ENCODE data around the gene ITGAE. TPM values are rescaled to one million over a fixed set of nuclear protein-coding genes. Genes with fewer than 3 reads are reported as not detected.

Gene ITGAE
- total RNA-seq, 1 experiment from 2014 or later = 28.8 TPM

DNA sequence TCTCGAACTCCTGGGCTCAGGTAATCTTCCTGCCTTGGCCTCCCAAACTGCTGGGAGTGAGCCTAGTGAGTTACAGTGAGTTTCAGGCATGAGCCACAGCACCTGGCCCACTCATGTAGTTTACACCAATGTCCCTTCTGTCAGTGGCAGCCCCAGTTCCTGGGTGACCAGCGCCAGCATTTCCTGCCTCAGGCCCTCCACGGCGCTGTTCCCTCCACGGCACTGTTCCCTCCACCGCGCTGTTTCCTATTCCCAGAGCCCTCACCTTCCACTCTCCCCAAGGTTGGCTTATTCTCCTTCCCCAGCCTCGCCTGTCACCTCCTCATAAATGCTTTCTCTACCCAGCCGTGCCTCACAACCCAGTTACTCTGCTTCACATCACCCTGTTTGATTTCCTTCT lies 32.6 kb downstream of the ITGAE start:
- H3K4me3 ChIP-seq (ENCODE audit: insufficient read depth, low read depth, low read length) = no peak overlapping the region
- no peak for DNase-seq
- H3K27me3 ChIP-seq (ENCODE audit: control insufficient read depth, insufficient read depth, low read length) = no peaks in the 10 kb centered on the region
- H3K36me3 ChIP-seq (replicated peaks; ENCODE audit: control insufficient read depth, insufficient read depth, low read length) = no peaks in the 10 kb centered on the region

DNA sequence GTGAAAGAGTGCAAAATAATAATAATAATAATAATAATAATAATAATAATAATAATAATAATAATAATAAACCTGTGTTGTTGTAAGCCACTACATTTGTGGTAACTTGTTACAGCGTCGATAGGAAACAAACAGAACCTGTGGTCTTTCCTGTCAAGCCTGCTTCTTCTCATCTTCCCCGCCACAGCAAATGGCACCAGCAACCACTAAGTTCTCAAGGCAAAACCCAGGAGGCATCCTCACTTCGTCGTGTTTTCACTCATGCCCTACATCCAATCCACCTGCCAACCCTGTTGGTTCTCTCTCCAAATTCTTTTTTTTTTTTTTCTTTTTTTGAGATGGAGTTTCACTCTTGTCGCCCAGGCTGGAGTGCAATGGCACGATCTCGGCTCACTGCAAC lies 34.2 kb downstream of the ITGAE start:
- no peak overlapping the region for H3K4me3 ChIP-seq (ENCODE audit: insufficient read depth, low read depth, low read length)
- H3K36me3 ChIP-seq (replicated peaks; ENCODE audit: control insufficient read depth, insufficient read depth, low read length) = no peaks in the 10 kb centered on the region
- no peak for DNase-seq
- no peaks in the 10 kb centered on the region for H3K27me3 ChIP-seq (ENCODE audit: control insufficient read depth, insufficient read depth, low read length)

DNA sequence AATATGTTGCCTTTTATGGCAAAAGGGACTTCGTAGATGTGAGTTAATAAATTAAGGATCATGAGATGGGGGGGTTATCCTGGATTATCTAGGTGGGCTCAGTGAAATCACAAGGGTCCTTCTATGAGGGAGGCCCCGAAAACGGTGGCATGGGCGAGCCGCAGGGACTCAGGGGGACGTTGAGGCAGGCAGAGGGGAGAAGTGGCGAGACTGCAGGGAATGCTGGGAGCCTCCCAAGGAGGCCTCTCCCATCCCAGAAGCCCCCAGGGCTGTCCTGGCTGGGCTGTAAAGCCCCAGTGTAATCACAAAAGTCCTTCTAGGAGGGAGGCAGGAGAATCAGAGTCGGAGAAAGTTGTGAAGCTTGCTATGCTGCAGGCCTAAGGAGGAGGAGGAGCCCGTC lies 35.0 kb downstream of the ITGAE start:
- Histone ChIP-seq H3K4me3 (ENCODE audit: insufficient read depth, low read depth, low read length) (no peak overlapping the region), H3K36me3 (replicated peaks; ENCODE audit: control insufficient read depth, insufficient read depth, low read length) (no peaks in the 10 kb centered on the region), H3K27me3 (ENCODE audit: control insufficient read depth, insufficient read depth, low read length) (no peaks in the 10 kb centered on the region)
- DNase-seq = no peak

DNA sequence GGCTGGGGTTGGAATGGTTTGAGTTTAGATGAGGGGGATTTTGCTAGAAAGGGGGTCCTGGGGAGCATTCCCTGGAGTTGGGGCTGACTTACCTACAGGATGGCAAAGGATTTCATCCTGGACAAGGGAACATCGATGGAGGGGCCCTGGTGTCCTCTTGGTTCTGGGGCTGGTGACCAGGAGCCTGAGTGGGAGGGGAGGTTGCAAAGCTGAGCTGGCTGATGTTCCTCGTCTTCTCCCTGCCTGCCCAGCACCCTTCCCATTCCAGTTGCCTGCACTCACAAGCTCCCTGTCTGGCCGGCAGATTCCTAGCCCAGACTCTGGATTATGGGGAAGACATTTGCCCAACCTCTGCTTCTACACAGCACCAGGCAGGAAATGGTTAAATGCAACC lies 37.2 kb downstream of the ITGAE start:
- H3K4me3 ChIP-seq (ENCODE audit: insufficient read depth, low read depth, low read length) = no peak overlapping the region
- no peaks in the 10 kb centered on the region for H3K27me3 ChIP-seq (ENCODE audit: control insufficient read depth, insufficient read depth, low read length)
- DNase-seq = no peak
- no peaks in the 10 kb centered on the region for H3K36me3 ChIP-seq (replicated peaks; ENCODE audit: control insufficient read depth, insufficient read depth, low read length)

DNA sequence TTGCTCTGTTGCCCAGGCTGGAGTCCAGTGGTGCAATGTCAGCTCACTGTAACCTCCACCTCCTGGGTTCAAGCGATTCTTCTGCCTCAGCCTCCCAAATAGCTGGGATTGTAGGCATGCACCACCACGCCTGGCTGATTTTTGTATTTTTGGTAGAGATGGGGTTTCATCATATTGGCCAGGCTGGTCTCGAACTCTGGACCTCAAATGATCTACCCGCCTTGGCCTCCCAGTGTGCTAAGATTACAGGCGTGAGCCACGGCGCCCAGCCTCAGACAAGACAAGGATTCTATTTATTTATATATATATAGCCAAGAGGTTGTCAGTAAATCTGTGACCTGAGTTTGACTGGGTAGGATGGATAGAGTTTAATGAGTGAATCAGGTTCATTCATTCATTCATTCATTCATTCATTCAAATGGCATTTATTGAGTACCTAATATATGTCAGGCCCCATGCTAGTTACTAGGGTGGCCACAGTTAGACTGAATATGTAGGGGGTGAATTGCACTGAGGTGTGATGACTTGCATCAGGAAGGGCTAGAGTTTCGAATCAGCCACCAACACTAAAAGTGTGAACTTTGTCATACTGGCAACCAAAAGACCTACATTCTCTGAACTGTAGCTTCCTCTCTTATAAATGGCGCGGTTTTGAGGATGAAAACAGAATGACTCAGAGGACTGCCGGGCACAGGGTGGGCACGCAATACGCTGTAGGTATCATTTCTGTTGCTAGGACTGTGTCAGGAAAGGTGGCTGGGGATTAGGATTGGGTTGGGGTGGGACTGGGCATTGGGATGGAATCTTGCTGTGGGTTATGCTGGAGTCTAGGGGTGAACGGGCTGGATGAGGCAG lies 37.8 kb downstream of the ITGAE start:
- no peaks in the 10 kb centered on the region for H3K36me3 ChIP-seq (replicated peaks; ENCODE audit: control insufficient read depth, insufficient read depth, low read length)
- DNase-seq = peak; percentile 10
- no peak overlapping the region for H3K4me3 ChIP-seq (ENCODE audit: insufficient read depth, low read depth, low read length)
- no peaks in the 10 kb centered on the region for H3K27me3 ChIP-seq (ENCODE audit: control insufficient read depth, insufficient read depth, low read length)

DNA sequence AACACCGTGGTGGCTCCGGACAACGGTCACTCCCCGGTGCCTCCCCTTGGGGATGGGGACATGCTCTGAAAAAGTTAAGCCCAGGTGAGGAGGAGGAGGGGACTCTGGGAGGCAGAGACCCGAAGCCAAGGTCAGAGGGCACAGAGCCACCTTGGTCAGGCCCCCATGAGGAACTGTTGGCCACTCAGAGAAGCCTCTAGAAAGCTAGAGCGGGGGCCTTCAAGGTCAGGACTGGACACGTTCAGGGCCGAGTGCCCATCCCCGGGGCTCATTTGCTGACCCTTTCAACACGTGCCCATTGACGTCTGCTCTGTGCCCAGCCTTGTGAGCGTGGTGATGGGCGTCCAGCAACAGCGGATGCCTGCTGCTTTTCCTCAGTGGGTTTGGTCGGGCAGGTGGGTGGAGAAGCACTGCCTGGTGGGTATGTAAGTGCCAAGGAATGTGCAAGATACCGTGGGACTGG lies 39.0 kb downstream of the ITGAE start:
- Histone ChIP-seq H3K36me3 (replicated peaks; ENCODE audit: control insufficient read depth, insufficient read depth, low read length) (no peaks in the 10 kb centered on the region), H3K27me3 (ENCODE audit: control insufficient read depth, insufficient read depth, low read length) (no peaks in the 10 kb centered on the region), H3K4me3 (ENCODE audit: insufficient read depth, low read depth, low read length) (no peak overlapping the region)
- DNase-seq = no peak

DNA sequence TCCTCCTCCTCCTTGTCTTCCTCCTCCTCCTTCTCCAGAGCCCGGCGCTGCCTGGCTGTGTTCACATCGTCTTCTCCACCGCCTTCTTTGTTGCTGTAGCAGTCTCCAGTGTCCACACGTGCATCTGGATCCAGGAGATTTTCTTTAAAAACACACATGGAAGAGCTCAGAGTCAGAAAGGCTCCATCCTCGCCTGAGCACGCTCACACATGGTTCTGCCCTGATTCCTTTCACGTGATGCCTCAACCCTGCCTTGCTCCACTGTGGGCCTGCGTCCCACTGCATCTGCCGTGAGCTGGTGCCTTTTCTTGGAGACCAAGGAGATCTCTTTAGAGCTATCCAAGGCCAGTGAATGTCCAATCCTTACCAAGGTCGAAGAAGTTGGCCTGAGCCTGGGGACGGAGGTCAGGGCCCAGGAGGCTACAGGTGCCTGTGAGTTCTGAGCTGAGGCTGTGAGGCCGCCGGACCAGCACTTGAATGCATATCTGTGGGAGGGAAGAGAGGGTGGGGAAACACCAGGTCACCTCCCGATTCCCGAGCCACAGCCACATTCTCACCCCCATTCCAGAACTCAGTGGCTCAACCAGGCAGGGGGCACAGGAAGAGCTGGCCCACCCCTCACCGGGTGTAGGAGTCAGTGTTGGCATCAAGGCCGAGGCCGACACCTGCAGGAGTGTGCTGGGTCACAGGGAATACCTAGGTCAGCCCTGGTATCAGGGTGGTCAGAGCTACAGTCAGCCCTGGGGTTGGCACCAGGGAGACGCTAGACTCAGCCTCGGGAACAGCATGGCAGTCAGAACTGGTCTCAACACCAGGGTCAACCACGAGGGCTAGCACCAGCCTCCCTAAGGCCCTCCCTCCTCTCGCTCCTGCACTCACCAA lies 39.7 kb downstream of the ITGAE start:
- Histone ChIP-seq H3K4me3 (ENCODE audit: insufficient read depth, low read depth, low read length) (no peak overlapping the region), H3K27me3 (ENCODE audit: control insufficient read depth, insufficient read depth, low read length) (no peaks in the 10 kb centered on the region), H3K36me3 (replicated peaks; ENCODE audit: control insufficient read depth, insufficient read depth, low read length) (no peaks in the 10 kb centered on the region)
- peak; percentile 28 for DNase-seq

DNA sequence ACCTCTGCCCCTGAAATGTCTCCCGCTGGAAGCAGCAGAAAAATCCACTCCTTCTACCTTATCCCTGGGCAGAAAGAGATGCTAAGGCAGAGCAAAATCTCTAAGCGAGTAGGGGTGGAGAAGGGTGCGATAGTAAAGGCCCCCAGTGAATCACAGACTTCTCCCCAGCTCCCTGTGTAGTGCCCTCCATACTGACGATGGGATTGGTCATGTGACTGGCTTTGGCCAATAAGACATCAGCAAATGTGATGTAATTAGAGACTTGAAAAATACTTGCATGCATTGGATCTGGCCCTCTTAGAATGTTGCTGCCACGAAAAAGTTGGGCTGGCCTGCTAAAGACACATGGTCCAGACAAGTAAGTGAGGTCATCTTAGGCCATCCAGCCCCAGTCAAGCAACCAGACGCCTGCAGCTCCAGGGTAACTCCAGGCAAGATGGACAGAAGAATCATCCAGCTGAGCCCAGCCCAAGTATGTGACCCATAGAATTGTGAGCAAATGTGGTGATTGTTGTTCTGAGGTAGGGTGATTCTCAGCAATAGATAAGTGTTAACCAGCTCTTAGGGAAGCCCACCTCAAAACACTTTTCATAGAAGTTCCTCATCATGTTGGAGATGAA lies 41.3 kb downstream of the ITGAE start:
- H3K36me3 ChIP-seq (replicated peaks; ENCODE audit: control insufficient read depth, insufficient read depth, low read length) = no peaks in the 10 kb centered on the region
- H3K4me3 ChIP-seq (ENCODE audit: insufficient read depth, low read depth, low read length) = no peak overlapping the region
- no peaks in the 10 kb centered on the region for H3K27me3 ChIP-seq (ENCODE audit: control insufficient read depth, insufficient read depth, low read length)
- DNase-seq = peak; percentile 24

DNA sequence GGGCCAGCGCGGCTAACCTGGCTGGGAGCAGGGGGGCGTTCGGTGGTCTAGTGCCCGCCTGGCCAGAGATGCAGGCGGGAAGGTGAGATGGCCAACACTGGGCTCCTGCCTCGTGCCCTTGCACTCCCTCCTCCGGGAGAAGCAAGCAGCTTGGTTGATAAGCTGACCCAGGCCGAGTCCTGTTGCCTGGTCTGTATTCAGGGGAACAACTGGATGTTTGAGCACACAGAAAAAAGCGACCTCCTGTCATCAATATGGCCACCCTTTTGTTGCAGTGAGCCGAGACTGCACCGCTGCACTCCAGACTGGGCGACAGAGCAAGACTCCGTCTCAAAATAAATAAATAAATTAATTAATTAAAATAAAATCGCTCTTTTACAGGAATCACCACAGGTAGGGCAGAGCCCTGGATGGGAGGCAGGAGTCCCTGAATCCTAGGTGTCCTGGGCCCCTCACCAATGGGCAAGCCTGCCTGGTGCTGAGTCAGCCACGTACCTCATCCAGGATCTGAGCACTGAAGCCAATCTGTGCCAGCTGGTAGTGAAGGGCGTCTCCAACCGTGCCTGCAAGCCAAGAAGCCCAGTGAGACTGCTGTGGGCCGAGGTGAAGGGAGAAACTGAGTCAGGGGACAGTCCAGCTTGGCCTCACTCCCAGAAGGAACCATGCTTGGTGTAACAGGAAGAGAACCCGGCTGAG lies 45.5 kb downstream of the ITGAE start:
- Histone ChIP-seq H3K36me3 (replicated peaks; ENCODE audit: control insufficient read depth, insufficient read depth, low read length) (no peaks in the 10 kb centered on the region), H3K4me3 (ENCODE audit: insufficient read depth, low read depth, low read length) (peak overlapping the region; percentile 58), H3K27me3 (ENCODE audit: control insufficient read depth, insufficient read depth, low read length) (no peaks in the 10 kb centered on the region)
- no peak for DNase-seq

DNA sequence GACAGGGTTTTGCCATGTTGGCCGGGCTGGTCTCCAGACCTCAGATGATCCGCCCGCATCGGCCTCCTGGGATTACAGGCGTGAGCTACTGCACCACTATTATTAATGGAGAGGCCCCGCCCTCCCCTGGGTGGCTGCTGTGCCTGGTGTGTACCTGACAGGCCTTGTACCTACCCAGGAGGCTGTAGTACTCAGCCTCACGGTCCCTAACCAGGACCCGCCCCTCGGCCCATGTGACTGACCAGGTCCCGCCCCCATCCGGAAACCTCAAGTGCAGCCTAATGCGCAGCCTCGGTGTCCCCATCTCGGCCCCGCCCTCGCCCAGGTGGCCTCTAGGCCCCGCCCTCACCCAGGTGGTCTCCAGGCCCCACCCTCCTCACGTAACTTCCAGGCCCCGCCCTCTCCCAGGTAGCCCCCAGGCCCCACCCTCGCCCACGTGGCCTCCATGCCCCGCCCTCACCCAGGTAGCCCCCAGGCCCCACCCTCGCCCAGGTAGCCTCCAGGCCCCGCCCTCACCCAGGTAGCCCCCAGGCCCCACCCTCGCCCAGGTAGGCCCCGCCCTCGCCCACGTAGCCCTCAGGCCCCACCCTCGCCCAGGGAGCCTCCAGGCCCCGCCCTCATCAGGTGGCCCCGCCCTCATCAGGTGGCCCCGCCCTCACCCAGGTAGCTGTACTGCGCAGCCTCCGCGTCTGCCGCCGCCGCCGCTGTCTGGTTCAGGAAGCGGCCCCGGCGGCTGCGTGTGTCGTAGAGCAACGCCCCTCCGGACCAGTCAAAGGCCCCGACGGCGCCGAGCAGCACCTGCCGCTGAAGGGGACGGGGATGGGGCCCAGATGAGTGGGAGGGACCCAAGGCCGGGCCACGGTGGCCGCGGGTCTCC lies 46.3 kb downstream of the ITGAE start:
- peak overlapping the region; percentile 58 for H3K4me3 ChIP-seq (ENCODE audit: insufficient read depth, low read depth, low read length)
- DNase-seq = peak; percentile 99
- no peaks in the 10 kb centered on the region for H3K27me3 ChIP-seq (ENCODE audit: control insufficient read depth, insufficient read depth, low read length)
- H3K36me3 ChIP-seq (replicated peaks; ENCODE audit: control insufficient read depth, insufficient read depth, low read length) = no peaks in the 10 kb centered on the region

DNA sequence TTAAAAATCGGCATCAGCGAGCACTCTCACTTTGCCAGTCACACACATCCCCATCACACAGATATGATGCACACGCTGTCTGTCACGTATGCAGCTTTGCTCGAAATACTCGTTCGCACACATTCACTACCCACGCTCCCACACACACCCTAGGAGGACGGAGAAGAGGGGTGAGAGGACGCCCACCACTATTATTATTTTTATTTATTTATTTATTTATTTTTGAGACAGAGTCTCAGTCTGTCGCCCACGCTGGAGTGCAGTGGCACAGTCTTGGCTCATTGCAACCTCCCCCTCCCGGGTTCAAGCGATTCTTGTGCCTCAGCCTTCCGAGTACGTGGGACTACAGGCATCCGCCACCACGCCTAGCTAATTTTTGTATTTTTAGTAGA lies 46.9 kb downstream of the ITGAE start:
- no peak for DNase-seq
- Histone ChIP-seq H3K4me3 (ENCODE audit: insufficient read depth, low read depth, low read length) (no peak overlapping the region), H3K36me3 (replicated peaks; ENCODE audit: control insufficient read depth, insufficient read depth, low read length) (no peaks in the 10 kb centered on the region), H3K27me3 (ENCODE audit: control insufficient read depth, insufficient read depth, low read length) (no peaks in the 10 kb centered on the region)

DNA sequence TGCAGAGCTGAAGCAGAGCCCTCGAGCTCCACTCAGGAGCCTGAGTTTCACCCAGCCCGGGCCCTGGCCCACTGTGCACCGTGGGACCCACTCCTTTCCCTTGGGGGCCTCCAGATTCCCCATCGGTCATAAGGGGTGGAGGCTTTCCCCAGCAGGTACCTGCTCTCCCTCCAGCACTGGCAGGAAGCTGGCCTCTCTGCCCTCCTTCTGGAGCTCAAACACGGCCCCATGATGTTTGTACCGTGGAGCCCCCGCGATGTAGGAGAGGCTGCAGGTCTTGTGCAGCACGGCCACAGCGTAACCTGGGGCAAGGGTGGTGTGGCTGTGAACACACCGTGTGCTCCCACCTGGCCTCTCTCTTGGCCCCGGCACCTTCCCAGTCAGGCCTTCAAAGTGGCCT lies 47.4 kb downstream of the ITGAE start:
- no peaks in the 10 kb centered on the region for H3K27me3 ChIP-seq (ENCODE audit: control insufficient read depth, insufficient read depth, low read length)
- DNase-seq = no peak

DNA sequence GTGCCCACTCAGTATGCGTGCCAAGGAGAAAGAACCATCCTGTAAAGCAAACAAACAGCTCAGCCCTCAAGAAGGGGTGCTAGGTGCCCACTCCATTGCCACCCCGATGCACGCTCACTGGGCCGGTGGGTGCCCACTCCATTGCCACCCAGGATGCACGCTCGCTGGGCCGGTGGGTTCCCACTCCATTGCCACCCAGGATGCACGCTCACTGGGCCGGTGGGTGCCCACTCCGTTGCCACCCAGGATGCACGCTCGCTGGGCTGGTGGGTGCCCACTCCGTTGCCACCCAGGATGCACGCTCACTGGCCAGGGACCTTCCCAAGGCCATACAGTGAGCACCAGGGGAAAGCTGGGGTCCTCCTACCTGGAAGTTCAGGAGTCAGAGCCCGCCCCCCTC lies 49.2 kb downstream of the ITGAE start:
- Histone ChIP-seq H3K27me3 (ENCODE audit: control insufficient read depth, insufficient read depth, low read length) (no peaks in the 10 kb centered on the region), H3K4me3 (ENCODE audit: insufficient read depth, low read depth, low read length) (no peak overlapping the region), H3K36me3 (replicated peaks; ENCODE audit: control insufficient read depth, insufficient read depth, low read length) (no peaks in the 10 kb centered on the region)
- no peak for DNase-seq

More for the DNA sequence above, 47.4 kb downstream of the ITGAE start:
- Histone ChIP-seq H3K4me3 (ENCODE audit: insufficient read depth, low read depth, low read length) (no peak overlapping the region), H3K36me3 (replicated peaks; ENCODE audit: control insufficient read depth, insufficient read depth, low read length) (no peaks in the 10 kb centered on the region)
